NCI-H1417 treated with DMSO at 0.1 percent for 48 hours (cell line): Measurements from ENCODE around the gene TFPI2.

Experiments
- DNase-seq: peaks from one replicate; lab custom pipeline; 2025; lab: John Stamatoyannopoulos, UW

TFPI2 gene

DNA sequence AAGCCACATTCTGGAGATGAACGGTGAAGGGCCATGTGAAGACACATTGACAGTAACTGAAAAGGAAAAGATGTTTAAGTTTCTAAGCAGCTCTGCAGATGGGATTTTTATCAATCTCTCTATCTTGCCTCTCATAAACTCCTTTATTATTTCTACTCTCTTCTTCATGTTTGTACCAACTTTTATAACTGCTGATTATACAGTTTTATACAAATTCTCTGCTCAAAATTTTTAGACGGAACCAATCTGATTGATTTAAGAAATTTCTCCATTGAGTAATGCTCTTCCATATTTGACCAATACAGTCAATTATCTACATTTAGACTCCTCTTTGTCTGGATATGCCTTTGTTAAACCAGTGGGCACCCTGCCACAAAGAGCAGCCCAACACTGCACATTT lies 31.7 kb downstream of the TFPI2 start:
- DNase-seq: no peak

- DNase-seq: no peak
Measured at GRCh38 chr7:93856323-93856722, 34.2 kb downstream of the TFPI2 start.

GRCh38 chr7:93855797-93856196 lies 34.8 kb downstream of the TFPI2 start:
- no peak for DNase-seq

- no peak for DNase-seq
Measured at GRCh38 chr7:93854480-93854879, 36.1 kb downstream of the TFPI2 start.

DNA sequence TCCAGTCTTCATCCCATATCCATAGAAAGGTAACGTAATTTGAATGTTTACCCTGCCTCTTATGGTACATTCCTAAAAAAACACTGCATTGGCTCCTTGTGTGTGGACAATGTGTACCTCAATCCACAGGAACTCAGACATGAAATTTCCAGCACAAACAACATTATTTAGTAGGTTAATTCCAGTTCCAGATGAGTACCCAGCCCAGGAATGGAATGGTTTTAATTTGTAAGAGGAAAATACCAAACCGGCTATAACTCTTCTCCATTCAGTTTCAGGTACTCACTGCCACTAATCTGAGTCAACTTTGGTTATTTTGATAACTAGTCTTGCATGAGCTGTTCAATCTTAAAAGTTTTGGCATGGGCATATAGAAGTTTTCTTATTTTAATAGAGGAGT lies 39.0 kb downstream of the TFPI2 start:
- DNase-seq: no peak

DNA sequence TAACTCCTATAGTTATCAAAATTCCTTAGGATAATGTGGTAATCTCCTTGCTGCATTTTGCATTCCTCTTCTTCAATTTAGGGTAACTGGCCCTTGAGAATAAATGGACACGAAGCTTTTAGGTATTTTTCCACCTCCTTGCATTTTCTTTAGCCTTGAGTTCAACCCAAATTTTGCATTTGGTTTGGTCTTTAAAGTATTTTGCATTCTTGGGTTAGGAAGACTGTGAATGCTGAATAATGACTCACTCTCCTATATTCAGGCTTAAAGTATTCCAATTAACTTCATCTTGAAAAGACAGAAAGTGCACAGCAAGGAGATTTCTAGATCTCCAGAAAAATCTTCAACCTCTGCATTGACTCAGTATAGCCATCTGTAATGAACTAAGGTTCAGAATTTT lies 47.3 kb downstream of the TFPI2 start:
- no peak for DNase-seq

- no peak for DNase-seq
Measured at GRCh38 chr7:93838966-93839365, 51.6 kb downstream of the TFPI2 start.

DNA sequence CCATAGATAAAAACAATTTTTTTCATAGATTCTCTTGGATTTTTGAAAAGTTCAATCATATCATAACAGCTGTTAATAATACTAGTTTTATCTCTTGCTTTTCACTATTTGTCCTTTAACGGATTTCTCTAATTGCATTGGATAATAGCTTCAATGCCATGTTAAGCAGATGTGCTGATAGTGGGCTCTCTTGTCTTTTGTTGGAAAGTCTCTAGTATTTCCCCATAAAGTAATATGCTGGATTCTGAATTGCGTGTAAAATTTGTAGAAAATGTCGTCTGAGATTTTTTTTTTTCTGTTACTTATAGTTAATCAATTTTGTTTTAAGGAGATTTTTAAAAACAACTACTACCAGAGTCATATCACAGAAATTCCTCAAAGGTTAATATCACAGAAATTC lies 53.3 kb downstream of the TFPI2 start:
- DNase-seq: no peak

DNA sequence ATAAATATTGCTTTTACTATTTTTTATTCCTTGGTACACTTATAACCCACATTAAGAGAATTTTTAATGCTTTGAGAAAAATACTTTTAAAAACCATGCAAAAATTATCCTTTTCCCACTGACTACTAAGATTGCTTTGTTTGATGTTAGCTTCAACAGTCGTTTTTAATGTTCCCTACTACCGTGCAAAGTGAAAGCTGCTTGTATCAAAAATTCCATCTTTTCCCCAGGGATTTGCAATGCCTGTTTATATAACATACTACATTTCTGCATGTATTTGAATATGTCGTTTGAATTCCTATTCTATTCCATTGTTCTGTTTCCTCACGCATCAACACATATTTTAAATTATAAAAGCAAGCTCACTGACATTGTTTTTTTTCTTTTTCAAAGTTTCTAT lies 54.4 kb downstream of the TFPI2 start:
- no peak for DNase-seq

GRCh38 chr7:93835702-93836101 lies 54.9 kb downstream of the TFPI2 start:
- DNase-seq: no peak
